CD14-positive monocyte (primary cell): Measurements from ENCODE around the gene SSH3. TPM values are rescaled to one million over a fixed set of nuclear protein-coding genes. Genes with fewer than 3 reads are reported as not detected.

ENCODE experiments used
- DNase-seq, 3 donors: peaks; one replicate each; pipeline ENCODE4 v3.0.0-alpha.2; 2011 to 2022
- H2AFZ ChIP-seq: 2 replicates; pipeline ENCODE4 v1.6.0; 2012; ENCODE audit warnings: mild to moderate bottlenecking, low read depth, low read length, inconsistent platforms; ENCODE audit not compliant: insufficient read depth, poor library complexity, severe bottlenecking
- H3K27ac ChIP-seq, 2 donors: 1 replicate in 1 of 2; 2 replicates in 1 of 2; pipeline ENCODE4 v1.5.1; 2012 to 2013; ENCODE audit warnings: low read length in 2 of 2, control low read depth in 1 of 2, inconsistent platforms in 1 of 2, low read depth in 1 of 2, mild to moderate bottlenecking in 1 of 2
- H3K27me3 ChIP-seq, 2 donors: one replicate each; pipeline versions ENCODE4 v1.6.0 to v1.6.1; 2011 to 2013; ENCODE audit warnings: low read length in 2 of 2; ENCODE audit not compliant: control insufficient read depth in 2 of 2, insufficient read depth in 2 of 2
- H3K36me3 ChIP-seq, 2 donors: replicated peaks in 1 of 2; 1 replicate in 1 of 2; 2 replicates in 1 of 2; pipeline versions ENCODE4 v1.5.1 to v1.6.1; 2012 to 2013; ENCODE audit warnings: low read length in 2 of 2, control low read depth in 1 of 2, inconsistent platforms in 1 of 2, mild to moderate bottlenecking in 1 of 2; ENCODE audit not compliant: insufficient read depth in 2 of 2, control insufficient read depth in 1 of 2
- H3K4me1 ChIP-seq, 2 donors: 1 replicate in 1 of 2; 2 replicates in 1 of 2; pipeline versions ENCODE4 v1.5.1 to v1.6.1; 2012 to 2013; ENCODE audit warnings: low read length in 2 of 2, control low read depth in 1 of 2, inconsistent platforms in 1 of 2, mild to moderate bottlenecking in 1 of 2, moderate library complexity in 1 of 2; ENCODE audit not compliant: insufficient read depth in 2 of 2, control insufficient read depth in 1 of 2
- H3K4me2 ChIP-seq: replicated peaks from 2 replicates; pipeline ENCODE3; 2012; ENCODE audit warnings: low read length, moderate library complexity, mild to moderate bottlenecking; ENCODE audit not compliant: poor library complexity, severe bottlenecking; ENCODE audit errors: extremely low read depth
- H3K4me3 ChIP-seq, 3 experiments: fragments of 200-600 bp in 1 of 3; sonication (generic) in 1 of 3; replicated peaks in 1 of 3; 1 replicate in 2 of 3; 2 replicates in 1 of 3; pipeline ENCODE4 v1.5.1; 2011 to 2013; ENCODE audit warnings: low read length in 3 of 3, mild to moderate bottlenecking in 3 of 3, control low read depth in 2 of 3, low read depth in 2 of 3, inconsistent platforms in 1 of 3, moderate library complexity in 1 of 3
- H3K79me2 ChIP-seq: 2 replicates; pipeline ENCODE4 v1.6.0; 2012; ENCODE audit warnings: mild to moderate bottlenecking, control low read depth, inconsistent platforms, low read length, moderate library complexity; ENCODE audit not compliant: insufficient read depth
- H3K9ac ChIP-seq: 2 replicates; pipeline ENCODE4 v1.6.0; 2017; ENCODE audit warnings: low read length, mild to moderate bottlenecking; ENCODE audit not compliant: insufficient read depth, poor library complexity, severe bottlenecking
- H3K9me3 ChIP-seq, 2 donors: replicated peaks in 1 of 2; 1 replicate in 1 of 2; 2 replicates in 1 of 2; pipeline versions ENCODE4 v1.5.1 to v1.6.1; 2012 to 2013; ENCODE audit warnings: low read length in 2 of 2, control low read depth in 1 of 2; ENCODE audit not compliant: control insufficient read depth in 1 of 2, insufficient read depth in 1 of 2
- H4K20me1 ChIP-seq: 2 replicates; pipeline ENCODE4 v1.6.0; 2012; ENCODE audit warnings: mild to moderate bottlenecking, low read length, control low read depth, moderate library complexity; ENCODE audit not compliant: insufficient read depth
- H3K27ac Mint-ChIP-seq, 7 donors: one replicate each; pipeline ENCODE4 v1.8.0; 2020; ENCODE audit warnings: mild to moderate bottlenecking in 7 of 7, mixed read lengths in 7 of 7, moderate library complexity in 6 of 7, inconsistent platforms in 2 of 7
- H3K27me3 Mint-ChIP-seq, 3 donors: one replicate each; pipeline ENCODE4 v1.8.0; 2021 to 2022; ENCODE audit warnings: low read depth in 3 of 3, mild to moderate bottlenecking in 3 of 3, mixed read lengths in 3 of 3, moderate library complexity in 3 of 3, inconsistent platforms in 1 of 3
- H3K36me3 Mint-ChIP-seq, 2 donors: one replicate each; pipeline ENCODE4 v1.8.0; 2020; ENCODE audit warnings: mixed read lengths in 2 of 2, inconsistent platforms in 1 of 2, mild to moderate bottlenecking in 1 of 2
- H3K4me1 Mint-ChIP-seq: one replicate; pipeline ENCODE4 v1.8.0; 2020; ENCODE audit warnings: mild to moderate bottlenecking, mixed read lengths
- H3K4me3 Mint-ChIP-seq, 2 donors: one replicate each; pipeline ENCODE4 v1.8.0; 2020; ENCODE audit warnings: mild to moderate bottlenecking in 2 of 2, mixed read lengths in 2 of 2, moderate library complexity in 1 of 2
- H3K9me3 Mint-ChIP-seq, 7 donors: one replicate each; pipeline ENCODE4 v1.8.0; 2020 to 2022; ENCODE audit warnings: mixed read lengths in 7 of 7, mild to moderate bottlenecking in 6 of 7, moderate library complexity in 6 of 7, inconsistent platforms in 2 of 7
- WGBS: methylation state at CpG from one replicate; pipeline ENCODE4 v1.1.5; 2013; ENCODE audit warnings: missing lambda C conversion rate; ENCODE audit not compliant: insufficient coverage; 5-methylcytosine and 5-hydroxymethylcytosine counted together
- intact Hi-C, 2 donors: fragments of 100-400 bp; cut with micrococcal nuclease; formaldehyde crosslinking; loops; one replicate each; pipeline versions ENCODE4 v1.15.0 to v1.15.1; 2023
- polyA plus RNA-seq, 3 donors: library from polyadenylated mRNA; depleted of rRNA in 1 of 3; unstranded in 2 of 3; stranded (reverse) in 1 of 3; fragments of 300-500 nt in 2 of 3; fragments of >200 nt in 1 of 3; fragmentation: Illumina TruSeq in 2 of 3; gene quantifications; 1 replicate in 2 of 3; 2 replicates in 1 of 3; pipeline ENCODE4 v1.2.3, GENCODE V29; 2012 to 2021
- TF ChIP-seq, protein P1 (sequence below): fragments of 200-600 bp; IDR thresholded peaks from one replicate; pipeline ENCODE4 v1.8.0; 2022; ENCODE audit warnings: antibody characterized with exemption, mild to moderate bottlenecking

Gene SSH3
- polyA plus RNA-seq, 3 donors: 3.6 to 23.3 (median 5.8) TPM

DNA sequence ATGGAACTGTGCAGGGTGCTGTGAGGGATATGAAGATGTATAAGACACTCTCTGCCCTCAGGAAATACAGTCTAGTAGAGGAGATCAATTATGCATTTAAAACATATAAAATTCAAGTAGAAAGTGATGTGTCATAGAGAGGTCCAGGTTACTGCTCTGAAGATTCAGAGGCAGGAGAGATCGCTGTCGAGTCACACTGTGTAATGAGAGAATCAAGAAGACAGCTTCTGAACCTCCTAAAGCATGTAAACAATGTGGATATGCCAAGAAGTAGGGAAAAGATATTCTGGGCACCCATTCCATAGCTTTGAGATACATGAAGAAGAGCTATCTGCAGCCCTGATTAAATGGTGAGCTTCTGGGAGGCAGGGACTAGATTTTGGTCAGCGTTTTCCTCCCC is 16.7 kb downstream of the SSH3 start:
- TF ChIP-seq, protein P1, sequence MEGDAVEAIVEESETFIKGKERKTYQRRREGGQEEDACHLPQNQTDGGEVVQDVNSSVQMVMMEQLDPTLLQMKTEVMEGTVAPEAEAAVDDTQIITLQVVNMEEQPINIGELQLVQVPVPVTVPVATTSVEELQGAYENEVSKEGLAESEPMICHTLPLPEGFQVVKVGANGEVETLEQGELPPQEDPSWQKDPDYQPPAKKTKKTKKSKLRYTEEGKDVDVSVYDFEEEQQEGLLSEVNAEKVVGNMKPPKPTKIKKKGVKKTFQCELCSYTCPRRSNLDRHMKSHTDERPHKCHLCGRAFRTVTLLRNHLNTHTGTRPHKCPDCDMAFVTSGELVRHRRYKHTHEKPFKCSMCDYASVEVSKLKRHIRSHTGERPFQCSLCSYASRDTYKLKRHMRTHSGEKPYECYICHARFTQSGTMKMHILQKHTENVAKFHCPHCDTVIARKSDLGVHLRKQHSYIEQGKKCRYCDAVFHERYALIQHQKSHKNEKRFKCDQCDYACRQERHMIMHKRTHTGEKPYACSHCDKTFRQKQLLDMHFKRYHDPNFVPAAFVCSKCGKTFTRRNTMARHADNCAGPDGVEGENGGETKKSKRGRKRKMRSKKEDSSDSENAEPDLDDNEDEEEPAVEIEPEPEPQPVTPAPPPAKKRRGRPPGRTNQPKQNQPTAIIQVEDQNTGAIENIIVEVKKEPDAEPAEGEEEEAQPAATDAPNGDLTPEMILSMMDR: no peak
- no peak overlapping the region for H3K4me3 Mint-ChIP-seq
- H3K36me3 Mint-ChIP-seq: no peaks in the 10 kb centered on the region
- peaks cover 13% of the 10 kb centered on the region for H3K4me1 Mint-ChIP-seq
- no peak for DNase-seq
- Histone ChIP-seq H3K9ac (no peak overlapping the region), H2AFZ (no peak overlapping the region), H3K4me2 (no peak overlapping the region), H3K79me2 (no peaks in the 10 kb centered on the region), H3K9me3 (no peaks in the 10 kb centered on the region), H3K27ac (no peak overlapping the region), H3K4me1 (peaks cover 18 to 20% of the 10 kb centered on the region in 2 donors), H3K27me3 (peaks cover 0 to 4% of the 10 kb centered on the region in 2 donors), H4K20me1 (no peaks in the 10 kb centered on the region), H3K4me3 (no peak overlapping the region), H3K36me3 (no peaks in the 10 kb centered on the region)
- H3K9me3 Mint-ChIP-seq: no peaks in the 10 kb centered on the region
- 93% methylated on average over 2 of the region's 3 CpGs for WGBS
- intact Hi-C loops: no loop called here
- H3K27ac Mint-ChIP-seq: no peak overlapping the region
- peaks cover 4 to 17% (median 12%) of the 10 kb centered on the region in 3 donors for H3K27me3 Mint-ChIP-seq

DNA sequence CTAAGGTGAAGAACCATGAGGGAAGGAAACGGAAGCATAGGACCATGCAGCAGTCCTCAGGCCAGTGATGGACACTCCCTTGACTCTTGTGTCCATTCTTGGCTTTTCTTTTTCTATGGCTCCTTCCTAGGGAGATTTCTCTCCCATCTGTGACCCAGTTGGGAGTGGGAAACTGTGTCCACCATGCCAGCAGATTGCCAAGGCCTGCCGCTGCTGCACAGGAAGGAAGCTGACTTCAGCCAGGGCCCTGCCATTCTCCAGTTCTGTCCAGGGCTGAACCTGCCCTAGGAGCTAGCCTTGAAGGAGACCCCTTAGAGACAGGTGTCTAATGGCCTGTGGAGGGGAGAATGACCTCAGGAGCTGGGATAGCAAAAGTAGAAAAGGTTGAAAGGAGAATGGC is 17.4 kb downstream of the SSH3 start:
- H3K27ac Mint-ChIP-seq: peak overlapping the region in 1 of 7 donors; percentile 19
- no peak overlapping the region for H3K4me3 ChIP-seq
- no peak for DNase-seq
- intact Hi-C loops: no loop called here
- H3K4me1 Mint-ChIP-seq: peaks cover 11% of the 10 kb centered on the region
- H3K9me3 ChIP-seq: no peaks in the 10 kb centered on the region
- H2AFZ ChIP-seq: no peak overlapping the region
- no peaks in the 10 kb centered on the region for H3K36me3 Mint-ChIP-seq
- whole genome bisulfite sequencing: 69% methylated on average over 1 of the region's 2 CpGs
- no peaks in the 10 kb centered on the region for H3K36me3 ChIP-seq
- H3K27me3 Mint-ChIP-seq: peaks cover 4 to 17% (median 12%) of the 10 kb centered on the region in 3 donors
- peaks cover 18 to 20% of the 10 kb centered on the region in 2 donors for H3K4me1 ChIP-seq
- H3K4me3 Mint-ChIP-seq: no peak overlapping the region
- no peaks in the 10 kb centered on the region for H3K9me3 Mint-ChIP-seq
- no peak overlapping the region for H3K9ac ChIP-seq
- TF ChIP-seq, protein P1: no peak
- H3K27ac ChIP-seq: no peak overlapping the region
- no peak overlapping the region for H3K4me2 ChIP-seq
- H4K20me1 ChIP-seq: no peaks in the 10 kb centered on the region
- H3K27me3 ChIP-seq: peaks cover 0 to 4% of the 10 kb centered on the region in 2 donors
- no peaks in the 10 kb centered on the region for H3K79me2 ChIP-seq
